ENCODE measurements around the gene POLN.

GRCh38 chr4:2036866-2037265 lies 205.1 kb downstream of the POLN start:
- TF ChIP-seq CTCF (conservative IDR thresholded peaks at IDR 0.05) = no peak
- TF ChIP-seq EZH2 (IDR thresholded peaks at IDR 0.05; ENCODE audit: low read depth) = no peak

Data from PC-9 (cell line).